ENCODE data around the gene STOML2. TPM values are rescaled to one million over a fixed set of nuclear protein-coding genes. Genes with fewer than 3 reads are reported as not detected.

Gene STOML2
- total RNA-seq, 1 donor from 2014 or later: 83.1 TPM

- DNase-seq (ENCODE audit: low read depth): peak; percentile 96
- H3K27me3 ChIP-seq (ENCODE audit: insufficient read depth, low read length): no peaks in the 10 kb centered on the region
- peak overlapping the region; percentile 72 for H3K4me3 ChIP-seq (ENCODE audit: insufficient read depth, low read depth, low read length)
- H3K4me1 Mint-ChIP-seq (ENCODE audit: low read depth, unreplicated experiment): peaks cover 33% of the 10 kb centered on the region
- peak overlapping the region; percentile 87 for H3K27ac ChIP-seq (ENCODE audit: low read depth, low read length)
- H3K9me3 ChIP-seq (ENCODE audit: insufficient read depth, low read depth, low read length): no peaks in the 10 kb centered on the region
- peaks cover 28% of the 10 kb centered on the region for H4K20me1 ChIP-seq (ENCODE audit: insufficient read depth, low read length)
- no peaks in the 10 kb centered on the region for H3K27me3 Mint-ChIP-seq (ENCODE audit: low read depth, unreplicated experiment)
- peaks cover 14% of the 10 kb centered on the region for H3K36me3 ChIP-seq (ENCODE audit: insufficient read depth, low read length)
- H3K36me3 Mint-ChIP-seq (ENCODE audit: low read depth, unreplicated experiment): peaks cover under 1% of the 10 kb centered on the region
- peak overlapping the region; percentile 61 for H2AFZ ChIP-seq (ENCODE audit: low read depth, low read length)
- peaks cover 64% of the 10 kb centered on the region for H3K79me2 ChIP-seq (ENCODE audit: insufficient read depth, low read length)
- FAIRE-seq: no peak
- H3K4me3 Mint-ChIP-seq (ENCODE audit: unreplicated experiment): peak overlapping the region; percentile 90
- H3K27ac Mint-ChIP-seq (ENCODE audit: unreplicated experiment): peak overlapping the region; percentile 93
- TF ChIP-seq EZH2 (IDR thresholded peaks at IDR 0.05; ENCODE audit: insufficient read depth, low read length): no peak
- TF ChIP-seq CTCF (IDR thresholded peaks at IDR 0.05; ENCODE audit: insufficient read depth, low read depth, low read length): no peak
- H3K4me2 ChIP-seq (ENCODE audit: low read length): peak overlapping the region; percentile 94
- H3K9me3 Mint-ChIP-seq (ENCODE audit: unreplicated experiment): no peaks in the 10 kb centered on the region
- peak overlapping the region; percentile 91 for H3K9ac ChIP-seq (ENCODE audit: low read length)
- peaks cover 50% of the 10 kb centered on the region for H3K4me1 ChIP-seq (ENCODE audit: insufficient read depth, low read length)
These were observed 8.3 kb upstream of the STOML2 start for GRCh38 chr9:35111001-35111933.

- Histone ChIP-seq H3K4me2 (ENCODE audit: low read length) (peak overlapping the region; percentile 90), H3K9ac (ENCODE audit: low read length) (peak overlapping the region; percentile 91), H3K9me3 (ENCODE audit: insufficient read depth, low read depth, low read length) (no peaks in the 10 kb centered on the region), H3K27ac (ENCODE audit: low read depth, low read length) (peak overlapping the region; percentile 87), H3K4me1 (ENCODE audit: insufficient read depth, low read length) (peaks cover 48% of the 10 kb centered on the region), H2AFZ (ENCODE audit: low read depth, low read length) (no peak overlapping the region), H4K20me1 (ENCODE audit: insufficient read depth, low read length) (peaks cover 36% of the 10 kb centered on the region), H3K36me3 (ENCODE audit: insufficient read depth, low read length) (peaks cover 22% of the 10 kb centered on the region), H3K27me3 (ENCODE audit: insufficient read depth, low read length) (no peaks in the 10 kb centered on the region), H3K79me2 (ENCODE audit: insufficient read depth, low read length) (peaks cover 66% of the 10 kb centered on the region), H3K4me3 (ENCODE audit: insufficient read depth, low read depth, low read length) (peak overlapping the region; percentile 72)
- H3K4me3 Mint-ChIP-seq (ENCODE audit: unreplicated experiment): peak overlapping the region; percentile 90
- H3K27me3 Mint-ChIP-seq (ENCODE audit: low read depth, unreplicated experiment): no peaks in the 10 kb centered on the region
- H3K4me1 Mint-ChIP-seq (ENCODE audit: low read depth, unreplicated experiment): peaks cover 33% of the 10 kb centered on the region
- H3K27ac Mint-ChIP-seq (ENCODE audit: unreplicated experiment): peak overlapping the region; percentile 84
- peaks cover 6% of the 10 kb centered on the region for H3K36me3 Mint-ChIP-seq (ENCODE audit: low read depth, unreplicated experiment)
- no peaks in the 10 kb centered on the region for H3K9me3 Mint-ChIP-seq (ENCODE audit: unreplicated experiment)
- DNase-seq (ENCODE audit: low read depth) (peak; percentile 36), FAIRE-seq (no peak)
- TF ChIP-seq EZH2 (IDR thresholded peaks at IDR 0.05; ENCODE audit: insufficient read depth, low read length): no peak
- no peak for TF ChIP-seq CTCF (IDR thresholded peaks at IDR 0.05; ENCODE audit: insufficient read depth, low read depth, low read length)
These were observed 7.4 kb upstream of the STOML2 start for GRCh38 chr9:35110327-35110761.
